Thymus (tissue), 11 donors: Measurements from ENCODE around the gene PROM2. TPM values are rescaled to one million over a fixed set of nuclear protein-coding genes. Genes with fewer than 3 reads are reported as not detected.

Experiments
- DNase-seq, 9 donors: peaks; one replicate each; pipeline ENCODE4 v3.0.0-alpha.2; 2013; ENCODE audit warnings: low spot score in 9 of 9, low read depth in 6 of 9, missing footprints in 1 of 9
- H3K27ac ChIP-seq, 2 donors: one replicate each; pipeline ENCODE4 v1.5.1; 2013; ENCODE audit warnings: control low read depth in 1 of 2, low read depth in 1 of 2, low read length in 1 of 2, mild to moderate bottlenecking in 1 of 2, moderate library complexity in 1 of 2
- H3K27me3 ChIP-seq, 2 donors: one replicate each; pipeline ENCODE4 v1.5.1; 2013; ENCODE audit warnings: low read length in 1 of 2; ENCODE audit not compliant: control insufficient read depth in 2 of 2, insufficient read depth in 1 of 2
- H3K36me3 ChIP-seq, 2 donors: one replicate each; pipeline ENCODE4 v1.5.1; 2013; ENCODE audit warnings: low read length in 1 of 2, mild to moderate bottlenecking in 1 of 2, moderate library complexity in 1 of 2; ENCODE audit not compliant: control insufficient read depth in 2 of 2, insufficient read depth in 2 of 2
- H3K4me1 ChIP-seq, 2 donors: one replicate each; pipeline ENCODE4 v1.5.1; 2013; ENCODE audit warnings: low read length in 2 of 2; ENCODE audit not compliant: control insufficient read depth in 2 of 2, insufficient read depth in 2 of 2
- H3K4me3 ChIP-seq, 2 donors: one replicate each; pipeline ENCODE4 v1.5.1; 2013; ENCODE audit warnings: low read length in 2 of 2, control low read depth in 1 of 2, mild to moderate bottlenecking in 1 of 2
- H3K9me3 ChIP-seq, 2 donors: one replicate each; pipeline ENCODE4 v1.5.1; 2013; ENCODE audit warnings: low read length in 1 of 2, mild to moderate bottlenecking in 1 of 2; ENCODE audit not compliant: control insufficient read depth in 2 of 2, insufficient read depth in 1 of 2
- WGBS: extraction: QIAGEN DNeasy Blood & Tissue Kit; methylation state at CpG from one replicate; pipeline ENCODE4 v1.1.7; 2013; 5-methylcytosine and 5-hydroxymethylcytosine counted together
- polyA plus RNA-seq: library from polyadenylated mRNA; stranded (reverse); fragments of 200-250 nt; gene quantifications from one replicate; pipeline ENCODE4 v1.2.3, GENCODE V29; 2013
- total RNA-seq: library from RNA; stranded (reverse); fragments of 120-200 nt; gene quantifications from one replicate; pipeline ENCODE4 v1.2.4, GENCODE V29; 2013
- donor health status: healthy.

Gene PROM2
- total and polyA plus RNA-seq, 2 donors: 2.3 to 4.3 TPM

- no peaks in the 10 kb centered on the region for H3K4me1 ChIP-seq
- peaks cover 0 to 11% of the 10 kb centered on the region in 2 donors for H3K9me3 ChIP-seq
- WGBS: 77% methylated on average over 7 of the region's 7 CpGs
- H3K36me3 ChIP-seq: no peaks in the 10 kb centered on the region
- no peak overlapping the region for H3K4me3 ChIP-seq
- no peak for DNase-seq
- H3K27ac ChIP-seq: no peak overlapping the region
- H3K27me3 ChIP-seq: no peaks in the 10 kb centered on the region
These were observed 15.0 kb downstream of the PROM2 start for GRCh38 chr2:95289253-95289652.

GRCh38 chr2:95291222-95291621, 17.0 kb downstream of the PROM2 start:
- H3K27me3 ChIP-seq: no peaks in the 10 kb centered on the region
- no peak for DNase-seq
- no peaks in the 10 kb centered on the region for H3K4me1 ChIP-seq
- H3K36me3 ChIP-seq: no peaks in the 10 kb centered on the region
- no peak overlapping the region for H3K27ac ChIP-seq
- H3K4me3 ChIP-seq: no peak overlapping the region
- H3K9me3 ChIP-seq: peaks cover 0 to 11% of the 10 kb centered on the region in 2 donors

- Histone ChIP-seq H3K36me3 (no peaks in the 10 kb centered on the region), H3K27ac (no peak overlapping the region), H3K27me3 (no peaks in the 10 kb centered on the region), H3K9me3 (peaks cover 0 to 11% of the 10 kb centered on the region in 2 donors), H3K4me3 (no peak overlapping the region), H3K4me1 (no peaks in the 10 kb centered on the region)
- DNase-seq: no peak
- WGBS: 96% methylated on average over 9 of the region's 9 CpGs
These were observed 18.5 kb downstream of the PROM2 start for GRCh38 chr2:95292623-95293260.

GRCh38 chr2:95294579-95295250, 20.5 kb downstream of the PROM2 start:
- Histone ChIP-seq H3K4me3 (no peak overlapping the region), H3K9me3 (peaks cover 0 to 11% of the 10 kb centered on the region in 2 donors), H3K27me3 (no peaks in the 10 kb centered on the region), H3K27ac (no peak overlapping the region), H3K4me1 (no peaks in the 10 kb centered on the region), H3K36me3 (no peaks in the 10 kb centered on the region)
- DNase-seq: no peak
- 95% methylated on average over 19 of the region's 19 CpGs for WGBS

GRCh38 chr2:95295376-95295775, 21.1 kb downstream of the PROM2 start:
- H3K4me3 ChIP-seq: no peak overlapping the region
- peaks cover 0 to 4% of the 10 kb centered on the region in 2 donors for H3K9me3 ChIP-seq
- H3K36me3 ChIP-seq: no peaks in the 10 kb centered on the region
- no peak for DNase-seq
- WGBS: 96% methylated on average over 6 of the region's 6 CpGs
- no peaks in the 10 kb centered on the region for H3K27me3 ChIP-seq
- H3K27ac ChIP-seq: no peak overlapping the region
- no peaks in the 10 kb centered on the region for H3K4me1 ChIP-seq

GRCh38 chr2:95296011-95296410, 21.8 kb downstream of the PROM2 start:
- H3K27ac ChIP-seq: no peak overlapping the region
- no peaks in the 10 kb centered on the region for H3K27me3 ChIP-seq
- no peaks in the 10 kb centered on the region for H3K4me1 ChIP-seq
- H3K9me3 ChIP-seq: no peaks in the 10 kb centered on the region
- no peak overlapping the region for H3K4me3 ChIP-seq
- no peaks in the 10 kb centered on the region for H3K36me3 ChIP-seq
- WGBS: 91% methylated on average over 5 of the region's 5 CpGs
- no peak for DNase-seq

GRCh38 chr2:95296880-95297487, 22.7 kb downstream of the PROM2 start, which contains the start of gene KCNIP3:
KCNIP3 (plus strand) TSS chr2:95297347; CDS start chr2:95297439, 92 bp downstream.
- Histone ChIP-seq H3K27me3 (no peaks in the 10 kb centered on the region), H3K4me1 (no peaks in the 10 kb centered on the region), H3K4me3 (peak within 1 kb of the TSS in 1 of 2 donors; percentile 13), H3K27ac (no peak within 1 kb of the TSS), H3K9me3 (no peaks in the 10 kb centered on the region), H3K36me3 (no peaks in the 10 kb centered on the region)
- 13% methylated on average over 13 of the region's 13 CpGs for WGBS
- DNase-seq: peak in 1 of 9 donors; percentile 6

GRCh38 chr2:95297639-95298395, 23.6 kb downstream of the PROM2 start:
- H3K27me3 ChIP-seq: no peaks in the 10 kb centered on the region
- H3K36me3 ChIP-seq: no peaks in the 10 kb centered on the region
- 89% methylated on average over 11 of the region's 11 CpGs for WGBS
- H3K9me3 ChIP-seq: no peaks in the 10 kb centered on the region
- DNase-seq: no peak
- H3K27ac ChIP-seq: no peak overlapping the region
- no peaks in the 10 kb centered on the region for H3K4me1 ChIP-seq
- H3K4me3 ChIP-seq: peak overlapping the region in 1 of 2 donors; percentile 13
